OCI-LY7 (cell line): ENCODE measurements around the gene RANBP17. TPM values are rescaled to one million over a fixed set of nuclear protein-coding genes. Genes with fewer than 3 reads are reported as not detected.

Experiments used
- BruUV-seq: library from RNA; stranded (reverse); fragments of 400-500 nt; replicated peaks from 2 replicates; lab custom pipeline; 2021; lab: Mats Ljungman, UMichigan
- CTCF ChIA-PET: fragments of 300-600 bp; sonication (Branson Sonifier 250); formaldehyde crosslinking; loops from one replicate; lab custom pipeline; 2022; ENCODE audit warnings: antibody characterized with exemption; ENCODE audit not compliant: unreplicated experiment; lab: Charles Lee
- POLR2A ChIA-PET: fragments of 300-600 bp; sonication (Branson Sonifier 250); formaldehyde crosslinking; loops from one replicate; lab custom pipeline; 2022; ENCODE audit warnings: antibody characterized with exemption; lab: Charles Lee
- DNase-seq: peaks from one replicate; pipeline ENCODE4 v3.0.0-alpha.2; 2015; ENCODE audit warnings: low spot score
- H2AFZ ChIP-seq: fragments of 200-600 bp; sonication (generic), shearing (Covaris generic); 2 replicates; pipeline ENCODE4 v1.6.1; 2014; ENCODE audit warnings: mild to moderate bottlenecking, antibody characterized with exemption, low read length, moderate library complexity
- H3K27ac ChIP-seq: fragments of 200-600 bp; sonication (generic); 2 replicates; pipeline ENCODE4 v1.5.1; 2014; ENCODE audit warnings: mixed run types, low read depth, mild to moderate bottlenecking, moderate library complexity, low read length, inconsistent platforms; ENCODE audit not compliant: poor library complexity, severe bottlenecking
- H3K36me3 ChIP-seq: fragments of 200-600 bp; sonication (generic); 2 replicates; pipeline ENCODE4 v1.6.1; 2014; ENCODE audit warnings: mild to moderate bottlenecking, antibody characterized with exemption, low read length, moderate library complexity, mixed read lengths; ENCODE audit not compliant: insufficient read depth
- H3K4me1 ChIP-seq: fragments of 200-600 bp; sonication (generic); 2 replicates; pipeline ENCODE4 v1.5.1; 2014; ENCODE audit warnings: mild to moderate bottlenecking, low read length; ENCODE audit not compliant: insufficient read depth, poor library complexity, severe bottlenecking
- H3K4me2 ChIP-seq: fragments of 200-600 bp; sonication (generic); 2 replicates; pipeline ENCODE4 v1.6.1; 2014; ENCODE audit warnings: mild to moderate bottlenecking, low read length
- H3K4me3 ChIP-seq: fragments of 200-600 bp; sonication (generic); 2 replicates; pipeline ENCODE4 v1.5.1; 2014; ENCODE audit warnings: mild to moderate bottlenecking, low read depth, low read length; ENCODE audit not compliant: poor library complexity, severe bottlenecking
- H3K79me2 ChIP-seq: fragments of 200-600 bp; sonication (generic); 2 replicates; pipeline ENCODE4 v1.6.1; 2016; ENCODE audit warnings: low read depth, mild to moderate bottlenecking, low read length, moderate library complexity, mixed read lengths; ENCODE audit not compliant: insufficient read depth
- H3K9me2 ChIP-seq: fragments of 200-600 bp; sonication (generic); 2 replicates; pipeline ENCODE4 v1.6.1; 2016; ENCODE audit warnings: mild to moderate bottlenecking, low read length, mixed read lengths; ENCODE audit not compliant: insufficient read depth
- H3K9me3 ChIP-seq: fragments of 200-600 bp; sonication (generic); 2 replicates; pipeline ENCODE4 v1.6.1; 2014; ENCODE audit warnings: mild to moderate bottlenecking, mixed run types, low read length, mixed read lengths
- H4K20me1 ChIP-seq: fragments of 200-600 bp; sonication (generic); 2 replicates; pipeline ENCODE4 v1.6.1; 2014; ENCODE audit warnings: mild to moderate bottlenecking, antibody characterized with exemption, low read length, moderate library complexity, mixed read lengths; ENCODE audit not compliant: insufficient read depth
- EZH2phosphoT487 ChIP-seq: fragments of 200-600 bp; sonication (generic); IDR thresholded peaks from 2 replicates; pipeline ENCODE4 v1.6.1; 2018; ENCODE audit warnings: low read depth, borderline replicate concordance, mild to moderate bottlenecking, mixed run types, antibody characterized with exemption, low read length, moderate library complexity, mixed read lengths
- intact Hi-C: fragments of 100-400 bp; cut with micrococcal nuclease; formaldehyde crosslinking; loops from one replicate; pipeline ENCODE4 v1.10.0; 2022; ENCODE audit not compliant: unreplicated experiment
- total RNA-seq, 2 experiments: library from RNA; depleted of rRNA in 1 of 2; stranded (reverse); fragments of >200 nt in 1 of 2; shearing (Covaris generic) in 1 of 2; gene quantifications; 2 replicates each; pipeline ENCODE4 v1.2.3, GENCODE V29; 2014 to 2022
- TF ChIP-seq, protein P1 (sequence below): fragments of 200-600 bp; sonication (generic); conservative IDR thresholded peaks from 2 replicates; pipeline ENCODE4 v1.5.1; 2014; ENCODE audit warnings: mild to moderate bottlenecking, antibody characterized with exemption, low read length, moderate library complexity, mixed read lengths

Gene RANBP17
- total RNA-seq, 2 experiments from 2014 or later, result not detected

DNA sequence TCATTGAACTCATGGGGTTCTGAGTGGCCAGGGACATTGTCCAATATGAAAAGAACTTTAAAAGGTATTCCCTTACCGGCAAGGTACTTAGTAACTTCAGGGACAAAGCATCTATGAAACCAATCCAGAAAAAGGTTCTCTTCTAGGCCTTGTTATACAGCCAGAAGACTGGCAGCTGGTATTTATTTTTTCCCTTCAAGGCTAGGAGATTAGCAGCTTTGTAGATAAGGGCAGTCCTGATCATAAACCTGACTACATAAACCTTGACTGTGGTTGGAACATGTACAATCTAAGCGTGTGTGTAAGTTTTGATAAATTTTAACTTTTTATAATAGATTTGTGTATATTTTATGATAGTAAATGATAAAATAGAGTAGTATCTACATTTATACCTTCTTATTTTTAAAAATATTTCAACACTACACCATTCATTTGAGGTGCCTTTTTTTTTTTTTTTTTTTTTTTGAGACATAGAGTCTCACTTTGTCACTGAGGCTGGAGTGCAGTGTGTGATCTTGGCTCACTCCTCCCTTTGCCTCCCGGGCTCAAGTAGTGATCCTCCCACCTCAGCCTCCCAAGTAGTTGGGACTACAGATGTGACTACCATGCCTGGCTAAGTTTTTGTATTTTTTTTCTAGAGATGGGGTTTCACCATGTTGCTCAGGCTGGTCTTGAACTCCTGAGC, 24.5 kb downstream of the RANBP17 start:
- Histone ChIP-seq H4K20me1 (no peaks in the 10 kb centered on the region), H3K4me3 (no peak overlapping the region), H3K9me3 (no peaks in the 10 kb centered on the region), H3K4me2 (no peak overlapping the region), H3K4me1 (no peaks in the 10 kb centered on the region), H3K27ac (no peak overlapping the region), H3K79me2 (no peaks in the 10 kb centered on the region), H3K9me2 (no peaks in the 10 kb centered on the region), H2AFZ (no peak overlapping the region), H3K36me3 (no peaks in the 10 kb centered on the region)
- CTCF ChIA-PET, result no interaction called here
- BruUV-seq, result no TSS peak
- TF ChIP-seq, protein P1, sequence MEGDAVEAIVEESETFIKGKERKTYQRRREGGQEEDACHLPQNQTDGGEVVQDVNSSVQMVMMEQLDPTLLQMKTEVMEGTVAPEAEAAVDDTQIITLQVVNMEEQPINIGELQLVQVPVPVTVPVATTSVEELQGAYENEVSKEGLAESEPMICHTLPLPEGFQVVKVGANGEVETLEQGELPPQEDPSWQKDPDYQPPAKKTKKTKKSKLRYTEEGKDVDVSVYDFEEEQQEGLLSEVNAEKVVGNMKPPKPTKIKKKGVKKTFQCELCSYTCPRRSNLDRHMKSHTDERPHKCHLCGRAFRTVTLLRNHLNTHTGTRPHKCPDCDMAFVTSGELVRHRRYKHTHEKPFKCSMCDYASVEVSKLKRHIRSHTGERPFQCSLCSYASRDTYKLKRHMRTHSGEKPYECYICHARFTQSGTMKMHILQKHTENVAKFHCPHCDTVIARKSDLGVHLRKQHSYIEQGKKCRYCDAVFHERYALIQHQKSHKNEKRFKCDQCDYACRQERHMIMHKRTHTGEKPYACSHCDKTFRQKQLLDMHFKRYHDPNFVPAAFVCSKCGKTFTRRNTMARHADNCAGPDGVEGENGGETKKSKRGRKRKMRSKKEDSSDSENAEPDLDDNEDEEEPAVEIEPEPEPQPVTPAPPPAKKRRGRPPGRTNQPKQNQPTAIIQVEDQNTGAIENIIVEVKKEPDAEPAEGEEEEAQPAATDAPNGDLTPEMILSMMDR, result no peak
- TF ChIP-seq EZH2phosphoT487, result no peak
- intact Hi-C loops, result no loop called here
- no peak for DNase-seq
- POLR2A ChIA-PET, result no interaction called here

DNA sequence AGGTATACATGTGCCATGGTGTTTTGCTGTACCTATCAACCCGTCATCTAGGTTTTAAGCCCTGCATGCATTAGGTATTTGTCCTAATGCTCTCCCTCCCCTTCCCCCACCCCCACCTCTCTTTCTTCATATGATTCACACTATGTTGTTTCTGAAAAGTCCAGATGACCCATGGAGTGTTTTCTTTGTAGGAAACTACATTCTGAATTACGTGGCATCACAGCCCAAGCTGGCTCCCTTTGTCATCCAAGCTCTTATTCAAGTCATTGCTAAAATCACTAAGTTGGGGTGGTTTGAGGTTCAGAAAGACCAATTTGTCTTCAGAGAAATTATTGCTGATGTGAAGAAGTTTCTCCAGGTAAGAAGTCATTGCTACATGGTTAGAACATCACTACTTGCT, 30.4 kb downstream of the RANBP17 start:
- Histone ChIP-seq H3K9me2 (no peaks in the 10 kb centered on the region), H3K27ac (no peak overlapping the region), H3K4me2 (no peak overlapping the region), H3K9me3 (no peaks in the 10 kb centered on the region), H3K4me3 (no peak overlapping the region), H3K4me1 (no peaks in the 10 kb centered on the region), H2AFZ (no peak overlapping the region), H4K20me1 (no peaks in the 10 kb centered on the region), H3K79me2 (no peaks in the 10 kb centered on the region), H3K36me3 (no peaks in the 10 kb centered on the region)
- no peak for TF ChIP-seq EZH2phosphoT487
- TF ChIP-seq, protein P1, result no peak
- BruUV-seq, result no TSS peak
- ChIA-PET POLR2A (interaction anchor here (0.7 kb wide), 1 partner anchor 102 kb away, joined by 4 read pairs; no protein-coding TSS in a partner anchor), CTCF (no interaction called here)
- intact Hi-C loops, result loop anchor here (10.0 kb wide), 1 partner anchor 147 kb away; no protein-coding TSS in a partner anchor
- no peak for DNase-seq

DNA sequence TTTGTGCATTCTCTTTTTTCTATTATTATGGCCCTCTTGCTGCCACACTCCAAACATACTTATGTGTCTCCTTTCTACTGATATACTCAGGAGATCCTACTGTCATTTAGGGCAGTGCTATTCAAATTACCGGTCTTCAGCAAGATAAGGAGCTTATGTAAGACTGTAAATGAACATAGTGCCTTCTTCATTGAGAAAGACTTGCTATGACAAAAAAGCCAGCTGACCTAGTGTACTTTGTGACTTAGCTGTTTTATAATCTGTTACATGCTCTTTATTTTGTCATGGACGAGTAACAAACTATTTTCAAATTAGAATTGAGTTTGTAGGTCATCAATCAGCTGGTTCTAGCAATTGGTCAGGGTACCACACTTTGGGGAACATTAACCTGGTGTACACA, 32.8 kb downstream of the RANBP17 start:
- no peak overlapping the region for H2AFZ ChIP-seq
- H3K4me2 ChIP-seq, result no peak overlapping the region
- no peaks in the 10 kb centered on the region for H3K9me2 ChIP-seq
- intact Hi-C loops, result loop anchor here (10.0 kb wide), 1 partner anchor 150 kb away; no protein-coding TSS in a partner anchor
- H3K27ac ChIP-seq, result no peak overlapping the region
- TF ChIP-seq, protein P1, result no peak
- no peak for TF ChIP-seq EZH2phosphoT487
- DNase-seq, result no peak
- no peak overlapping the region for H3K4me3 ChIP-seq
- H3K79me2 ChIP-seq, result no peaks in the 10 kb centered on the region
- no peaks in the 10 kb centered on the region for H3K4me1 ChIP-seq
- POLR2A ChIA-PET, result interaction anchor here (1.2 to 1.4 kb wide), 2 partner anchors 9 to 18 kb away, joined by 3 to 4 read pairs; no protein-coding TSS in a partner anchor
- CTCF ChIA-PET, result no interaction called here
- no TSS peak for BruUV-seq
- no peaks in the 10 kb centered on the region for H3K36me3 ChIP-seq
- no peaks in the 10 kb centered on the region for H4K20me1 ChIP-seq
- no peaks in the 10 kb centered on the region for H3K9me3 ChIP-seq
